Measurements from ENCODE around the gene PLK5. TPM values are rescaled to one million over a fixed set of nuclear protein-coding genes. Genes with fewer than 3 reads are reported as not detected.

PLK5 gene
- total RNA-seq, 1 experiment from 2014 or later = 1.4 TPM

DNA sequence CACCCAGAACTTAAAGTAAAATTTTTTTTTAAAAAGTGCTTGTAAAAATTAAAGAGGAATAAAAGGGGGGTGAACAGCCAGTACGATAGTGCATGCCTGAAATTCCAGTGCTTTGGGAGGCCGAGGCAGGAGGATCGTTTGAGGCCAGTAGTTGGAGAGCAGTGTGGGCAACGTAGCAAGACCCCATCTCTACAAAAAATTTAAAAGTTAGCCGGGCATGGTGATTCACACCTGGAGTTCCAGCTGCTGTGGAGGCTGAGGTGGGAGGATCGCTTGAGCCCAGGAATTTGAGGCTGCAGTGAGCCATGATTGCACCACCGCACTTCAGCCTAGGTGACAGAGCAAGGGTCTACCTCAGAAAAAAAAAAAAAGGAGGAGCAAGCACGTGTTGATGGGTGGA is 18.9 kb upstream of the PLK5 start:
- CTCF ChIA-PET = interaction anchor here (1.9 kb wide), 1 partner anchor 41 kb away, joined by 9 read pairs; no protein-coding TSS in a partner anchor
- Mint-ChIP-seq H3K27me3 (ENCODE audit: low read depth) (peaks cover 56% of the 10 kb centered on the region), H3K27ac (no peak overlapping the region), H3K4me1 (no peaks in the 10 kb centered on the region; the same call in 1 of the 2 replicates), H3K4me3 (no peak overlapping the region), H3K36me3 (peaks cover under 1% of the 10 kb centered on the region; the same call in 1 of the 2 replicates), H3K9me3 (no peaks in the 10 kb centered on the region)
- TF ChIP-seq CREB1 (CRISPR knock-in tag; IDR thresholded peaks at IDR 0.05) = no peak
- TF ChIP-seq, protein P1, sequence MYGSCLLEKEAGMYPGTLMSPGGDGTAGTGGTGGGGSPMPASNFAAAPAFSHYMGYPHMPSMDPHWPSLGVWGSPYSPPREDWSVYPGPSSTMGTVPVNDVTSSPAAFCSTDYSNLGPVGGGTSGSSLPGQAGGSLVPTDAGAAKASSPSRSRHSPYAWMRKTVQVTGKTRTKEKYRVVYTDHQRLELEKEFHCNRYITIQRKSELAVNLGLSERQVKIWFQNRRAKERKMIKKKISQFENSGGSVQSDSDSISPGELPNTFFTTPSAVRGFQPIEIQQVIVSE (CRISPR knock-in tag; IDR thresholded peaks at IDR 0.05; ENCODE audit: borderline replicate concordance) = no peak
- TF ChIP-seq GTF2I (CRISPR knock-in tag; conservative IDR thresholded peaks at IDR 0.05) = peak; percentile 52; the same call in 1 of the 2 replicates
- POLR2A ChIA-PET = no interaction called here
- ATAC-seq (no peak), DNase-seq (ENCODE audit: low spot score) (no peak)

DNA sequence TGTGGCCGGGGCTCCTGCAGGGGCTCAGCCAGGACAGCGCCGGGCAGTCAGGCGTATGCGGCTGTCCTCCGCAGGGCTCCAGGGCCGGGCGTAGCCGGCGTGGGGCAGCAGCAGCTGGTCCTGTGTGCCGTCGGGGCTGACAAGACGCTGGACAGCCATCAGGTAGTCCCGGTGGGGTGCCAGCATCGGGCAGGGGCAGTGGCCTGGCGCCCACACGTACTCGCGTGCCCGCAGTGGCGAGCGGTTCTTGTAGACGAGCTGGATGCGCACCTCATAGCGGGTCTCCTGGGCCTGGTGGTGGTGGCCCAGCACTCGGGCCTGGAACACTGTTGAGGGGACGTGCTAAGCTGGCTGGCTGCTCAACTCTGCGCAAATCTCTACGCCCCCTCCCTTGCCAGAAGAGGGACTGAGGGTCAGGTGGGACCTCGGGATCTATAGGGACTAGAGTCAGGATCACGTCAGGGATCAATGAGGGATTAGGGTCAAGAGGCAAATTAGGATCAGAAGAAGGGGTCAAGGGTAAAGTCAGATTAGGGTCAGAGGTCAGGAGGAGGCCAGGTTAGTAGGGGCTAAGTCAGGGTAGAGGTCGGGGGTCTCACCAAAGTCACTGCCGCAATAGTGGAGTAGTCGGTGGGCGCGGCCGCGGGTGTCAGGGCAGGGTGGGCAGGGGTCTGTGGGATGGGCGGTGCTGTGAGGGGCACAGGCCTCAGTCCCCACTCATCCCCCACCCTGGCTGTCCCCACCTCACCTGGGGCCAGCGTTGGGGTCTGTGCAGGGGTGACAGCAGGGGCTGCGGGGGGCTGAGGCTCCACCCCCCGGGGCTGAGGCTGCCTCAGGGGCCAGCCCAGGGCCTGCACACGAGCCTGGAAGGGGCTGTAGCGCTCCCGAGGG is 17.6 kb upstream of the PLK5 start:
- Mint-ChIP-seq H3K4me1 (no peaks in the 10 kb centered on the region; the same call in 1 of the 2 replicates), H3K27me3 (ENCODE audit: low read depth) (peaks cover 61% of the 10 kb centered on the region), H3K4me3 (no peak overlapping the region), H3K27ac (no peak overlapping the region), H3K36me3 (no peaks in the 10 kb centered on the region), H3K9me3 (no peaks in the 10 kb centered on the region)
- no peak for ATAC-seq
- DNase-seq (ENCODE audit: low spot score) = no peak
- TF ChIP-seq USF1 (CRISPR knock-in tag; IDR thresholded peaks at IDR 0.05) (no peak), ZNF396 (CRISPR knock-in tag; IDR thresholded peaks at IDR 0.05; ENCODE audit: borderline replicate concordance) (no peak), TP53 (CRISPR knock-in tag; IDR thresholded peaks at IDR 0.05) (no peak), NFATC4 (CRISPR knock-in tag; IDR thresholded peaks at IDR 0.05) (no peak), JUN (CRISPR knock-in tag; IDR thresholded peaks at IDR 0.05) (no peak)
- ChIA-PET POLR2A (no interaction called here), CTCF (interaction anchor here (1.9 kb wide), 1 partner anchor 40 kb away, joined by 9 read pairs; no protein-coding TSS in a partner anchor)

GRCh38 chr19:1507192-1507660 is 16.7 kb upstream of the PLK5 start:
- no peaks in the 10 kb centered on the region for H3K36me3 Mint-ChIP-seq
- ChIA-PET POLR2A (no interaction called here), CTCF (interaction anchor here (0.6 kb wide), 1 partner anchor 206 kb away, joined by 3 read pairs; no protein-coding TSS in a partner anchor)
- peak overlapping the region; percentile 94 for H3K4me3 Mint-ChIP-seq
- no peaks in the 10 kb centered on the region; the same call in 1 of the 2 replicates for H3K4me1 Mint-ChIP-seq
- H3K9me3 Mint-ChIP-seq = no peaks in the 10 kb centered on the region
- H3K27me3 Mint-ChIP-seq (ENCODE audit: low read depth) = peaks cover 64% of the 10 kb centered on the region
- TF ChIP-seq NR2C2 (CRISPR knock-in tag; IDR thresholded peaks at IDR 0.05) = no peak
- TF ChIP-seq OVOL2 (CRISPR knock-in tag; IDR thresholded peaks at IDR 0.05; ENCODE audit: borderline replicate concordance) = no peak
- TF ChIP-seq FOXP4 (CRISPR knock-in tag; IDR thresholded peaks at IDR 0.05) = no peak
- ATAC-seq (no peak), DNase-seq (ENCODE audit: low spot score) (no peak)
- H3K27ac Mint-ChIP-seq = no peak overlapping the region

GRCh38 chr19:1507763-1508506 is 15.9 kb upstream of the PLK5 start:
- Mint-ChIP-seq H3K4me3 (peak overlapping the region; percentile 94), H3K4me1 (no peaks in the 10 kb centered on the region; the same call in 1 of the 2 replicates), H3K36me3 (no peaks in the 10 kb centered on the region), H3K27ac (peak overlapping the region; percentile 99), H3K27me3 (ENCODE audit: low read depth) (peaks cover 65% of the 10 kb centered on the region), H3K9me3 (no peaks in the 10 kb centered on the region)
- ChIA-PET POLR2A (interaction anchor here (0.7 to 0.8 kb wide), 2 partner anchors 52 to 206 kb away, joined by 3 read pairs; no protein-coding TSS in a partner anchor), CTCF (interaction anchor here (0.6 to 1.8 kb wide), 3 partner anchors 16 to 206 kb away, joined by 3 to 4 read pairs (median 3); partner anchors contain the start of gene PLK5)
- ATAC-seq (peak; percentile 91), DNase-seq (ENCODE audit: low spot score) (peak; percentile 95)
- TF ChIP-seq E2F5 (CRISPR knock-in tag; IDR thresholded peaks at IDR 0.05) (no peak), NFATC4 (CRISPR knock-in tag; IDR thresholded peaks at IDR 0.05) (no peak), ZNF425 (CRISPR knock-in tag; conservative IDR thresholded peaks at IDR 0.05) (no peak), FOXK1 (CRISPR knock-in tag; IDR thresholded peaks at IDR 0.05) (peak; percentile 69; the same call in 1 of the 2 replicates), ZNF281 (CRISPR knock-in tag; IDR thresholded peaks at IDR 0.05) (peak; percentile 62; the same call in 1 of the 2 replicates)
